Uterus (tissue), 4 donors: ENCODE measurements around the gene RNF157. TPM values are rescaled to one million over a fixed set of nuclear protein-coding genes. Genes with fewer than 3 reads are reported as not detected.

Source experiments
- DNase-seq, 2 donors: peaks; one replicate each; pipeline ENCODE4 v3.0.0-alpha.2; 2019 to 2020
- H3K27ac ChIP-seq, 2 donors: fragments of 200-600 bp; sonication (generic); 1 replicate in 1 of 2; 2 replicates in 1 of 2; pipeline ENCODE4 v1.5.1; 2016 to 2018
- H3K27me3 ChIP-seq, 2 donors: fragments of 200-600 bp; sonication (generic); one replicate each; pipeline ENCODE4 v1.5.1; 2018 to 2019; ENCODE audit warnings: control low read depth in 1 of 2
- H3K36me3 ChIP-seq, 2 donors: fragments of 200-600 bp; sonication (generic); one replicate each; pipeline ENCODE4 v1.5.1; 2019; ENCODE audit warnings: control low read depth in 1 of 2
- H3K4me1 ChIP-seq, 2 donors: fragments of 200-600 bp; sonication (generic); one replicate each; pipeline ENCODE4 v1.5.1; 2018 to 2019; ENCODE audit warnings: control low read depth in 1 of 2
- H3K4me3 ChIP-seq, 2 donors: fragments of 200-600 bp; sonication (generic); 1 replicate in 1 of 2; 2 replicates in 1 of 2; pipeline ENCODE4 v1.5.1; 2018 to 2019; ENCODE audit warnings: mild to moderate bottlenecking in 1 of 2
- H3K9me3 ChIP-seq, 2 donors: fragments of 200-600 bp; sonication (generic); one replicate each; pipeline ENCODE4 v1.5.1; 2019; ENCODE audit warnings: control low read depth in 1 of 2
- POLR2A ChIP-seq, 2 donors: fragments of 450-650 bp; IDR thresholded peaks; one replicate each; pipeline ENCODE4 v1.6.1; 2016; ENCODE audit warnings: antibody characterized with exemption in 2 of 2, mild to moderate bottlenecking in 1 of 2, moderate library complexity in 1 of 2
- intact Hi-C: fragments of 100-400 bp; cut with DNase I; formaldehyde crosslinking; loops from one replicate; pipeline ENCODE4 v1.15.1; 2023; ENCODE audit warnings: low total_unique reads
- total RNA-seq, 4 donors: library from RNA; depleted of rRNA in 3 of 4; stranded (reverse); fragments of >200 nt in 3 of 4; gene quantifications; one replicate each; pipeline versions ENCODE4 v1.1.0 to v1.2.4, GENCODE V29; 2014 to 2023
- TF ChIP-seq, protein P1 (sequence below), 4 experiments: fragments of 200-600 bp in 2 of 4; fragments of 450-650 bp in 2 of 4; sonication (generic) in 2 of 4; IDR thresholded peaks; one replicate each; pipeline ENCODE4 v1.5.1; 2016 to 2019; ENCODE audit warnings: antibody characterized with exemption in 4 of 4, mild to moderate bottlenecking in 2 of 4, moderate library complexity in 1 of 4
- donor health status: DM: yes; HTN: yes; CAD: no.

The RNF157 gene
- total RNA-seq, 4 donors from 2014 or later: 0.77 to 5.7 (median 1.7) TPM

DNA sequence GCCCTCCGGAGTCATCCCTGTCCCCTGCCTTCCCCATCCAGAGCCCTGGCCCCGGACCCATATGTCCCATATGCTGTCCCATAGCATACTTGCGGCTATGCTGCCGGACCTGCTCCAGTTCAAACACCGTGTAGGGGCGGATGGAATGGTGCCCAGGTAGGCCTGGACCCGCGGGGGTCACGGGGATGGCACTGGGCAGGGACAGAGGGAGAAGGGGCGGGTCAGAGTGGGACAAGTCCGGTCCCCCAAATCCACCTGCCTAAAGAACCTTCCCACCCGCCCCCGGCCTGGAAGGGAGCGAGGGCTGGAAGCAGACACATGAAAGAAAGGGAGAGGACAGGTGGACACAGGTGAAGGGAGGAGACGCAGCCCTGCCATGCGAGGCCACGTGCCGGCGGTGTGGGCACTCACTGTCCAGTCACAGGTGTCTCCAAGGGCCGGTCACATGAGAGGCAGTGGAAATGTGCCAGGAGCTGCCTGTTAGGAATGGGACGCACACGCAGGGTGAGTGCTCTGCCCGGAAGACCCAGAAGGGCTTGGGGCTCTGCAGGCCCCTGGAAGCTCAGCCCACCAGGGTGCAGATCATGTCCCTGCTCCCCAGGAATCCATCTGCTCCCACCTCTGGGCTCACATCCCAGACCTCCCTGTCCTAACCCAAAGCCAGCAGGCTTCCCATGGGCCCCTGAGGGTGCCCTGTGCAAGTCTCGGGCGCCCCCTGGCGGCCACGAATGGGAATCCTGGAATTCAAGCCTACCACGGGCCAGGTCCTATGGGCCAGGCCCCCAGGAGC lies 38.9 kb upstream of the RNF157 start:
- Histone ChIP-seq H3K27me3 (no peaks in the 10 kb centered on the region), H3K4me3 (no peak overlapping the region), H3K4me1 (no peaks in the 10 kb centered on the region), H3K36me3 (no peaks in the 10 kb centered on the region), H3K27ac (no peak overlapping the region), H3K9me3 (no peaks in the 10 kb centered on the region)
- intact Hi-C loops: loop anchor here (5.0 kb wide), 1 partner anchor 157 kb away; no protein-coding TSS in a partner anchor
- peak; percentile 85 for DNase-seq
- TF ChIP-seq, protein P1, sequence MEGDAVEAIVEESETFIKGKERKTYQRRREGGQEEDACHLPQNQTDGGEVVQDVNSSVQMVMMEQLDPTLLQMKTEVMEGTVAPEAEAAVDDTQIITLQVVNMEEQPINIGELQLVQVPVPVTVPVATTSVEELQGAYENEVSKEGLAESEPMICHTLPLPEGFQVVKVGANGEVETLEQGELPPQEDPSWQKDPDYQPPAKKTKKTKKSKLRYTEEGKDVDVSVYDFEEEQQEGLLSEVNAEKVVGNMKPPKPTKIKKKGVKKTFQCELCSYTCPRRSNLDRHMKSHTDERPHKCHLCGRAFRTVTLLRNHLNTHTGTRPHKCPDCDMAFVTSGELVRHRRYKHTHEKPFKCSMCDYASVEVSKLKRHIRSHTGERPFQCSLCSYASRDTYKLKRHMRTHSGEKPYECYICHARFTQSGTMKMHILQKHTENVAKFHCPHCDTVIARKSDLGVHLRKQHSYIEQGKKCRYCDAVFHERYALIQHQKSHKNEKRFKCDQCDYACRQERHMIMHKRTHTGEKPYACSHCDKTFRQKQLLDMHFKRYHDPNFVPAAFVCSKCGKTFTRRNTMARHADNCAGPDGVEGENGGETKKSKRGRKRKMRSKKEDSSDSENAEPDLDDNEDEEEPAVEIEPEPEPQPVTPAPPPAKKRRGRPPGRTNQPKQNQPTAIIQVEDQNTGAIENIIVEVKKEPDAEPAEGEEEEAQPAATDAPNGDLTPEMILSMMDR (IDR thresholded peaks at IDR 0.05): peak; percentile 94 to 99 (median 96)
- no peak for TF ChIP-seq POLR2A (IDR thresholded peaks at IDR 0.05)

DNA sequence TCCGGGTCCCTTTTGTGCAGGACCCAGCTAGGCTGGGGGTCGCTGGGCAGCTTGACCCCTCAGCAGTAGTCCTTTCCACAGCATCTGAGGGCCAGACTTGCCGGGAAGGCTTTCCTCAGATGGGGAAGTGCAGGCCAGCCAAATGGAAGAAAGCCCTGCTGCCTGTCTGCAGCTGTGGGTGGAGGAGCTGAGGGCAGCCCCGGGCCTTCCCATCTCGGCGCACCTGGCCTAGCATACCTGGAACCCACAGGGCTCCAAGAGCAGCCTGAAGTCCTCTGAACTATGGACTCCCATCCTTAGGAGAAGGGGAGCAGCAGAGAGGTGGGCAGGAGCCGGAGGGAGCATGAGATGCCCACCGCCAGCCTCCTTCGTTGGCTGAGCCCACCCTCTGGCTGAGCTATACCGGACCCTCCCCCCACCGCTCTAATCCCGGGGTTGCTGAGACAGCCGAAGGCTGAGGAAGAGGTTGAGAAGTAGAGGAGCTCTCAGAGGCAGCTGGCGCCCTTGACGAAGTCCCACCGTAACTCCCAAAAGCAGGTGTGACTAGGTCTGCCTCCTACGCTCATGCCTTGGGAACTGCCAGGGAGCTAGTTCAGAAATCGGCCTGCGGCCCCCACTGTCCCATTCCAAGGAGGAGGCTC lies 38.1 kb upstream of the RNF157 start:
- no peak for TF ChIP-seq POLR2A (IDR thresholded peaks at IDR 0.05)
- TF ChIP-seq, protein P1 (IDR thresholded peaks at IDR 0.05): no peak
- Histone ChIP-seq H3K36me3 (no peaks in the 10 kb centered on the region), H3K27ac (no peak overlapping the region), H3K9me3 (no peaks in the 10 kb centered on the region), H3K4me1 (no peaks in the 10 kb centered on the region), H3K4me3 (no peak overlapping the region), H3K27me3 (no peaks in the 10 kb centered on the region)
- no peak for DNase-seq
- intact Hi-C loops: loop anchor here (5.0 kb wide), 1 partner anchor 156 kb away; no protein-coding TSS in a partner anchor

DNA sequence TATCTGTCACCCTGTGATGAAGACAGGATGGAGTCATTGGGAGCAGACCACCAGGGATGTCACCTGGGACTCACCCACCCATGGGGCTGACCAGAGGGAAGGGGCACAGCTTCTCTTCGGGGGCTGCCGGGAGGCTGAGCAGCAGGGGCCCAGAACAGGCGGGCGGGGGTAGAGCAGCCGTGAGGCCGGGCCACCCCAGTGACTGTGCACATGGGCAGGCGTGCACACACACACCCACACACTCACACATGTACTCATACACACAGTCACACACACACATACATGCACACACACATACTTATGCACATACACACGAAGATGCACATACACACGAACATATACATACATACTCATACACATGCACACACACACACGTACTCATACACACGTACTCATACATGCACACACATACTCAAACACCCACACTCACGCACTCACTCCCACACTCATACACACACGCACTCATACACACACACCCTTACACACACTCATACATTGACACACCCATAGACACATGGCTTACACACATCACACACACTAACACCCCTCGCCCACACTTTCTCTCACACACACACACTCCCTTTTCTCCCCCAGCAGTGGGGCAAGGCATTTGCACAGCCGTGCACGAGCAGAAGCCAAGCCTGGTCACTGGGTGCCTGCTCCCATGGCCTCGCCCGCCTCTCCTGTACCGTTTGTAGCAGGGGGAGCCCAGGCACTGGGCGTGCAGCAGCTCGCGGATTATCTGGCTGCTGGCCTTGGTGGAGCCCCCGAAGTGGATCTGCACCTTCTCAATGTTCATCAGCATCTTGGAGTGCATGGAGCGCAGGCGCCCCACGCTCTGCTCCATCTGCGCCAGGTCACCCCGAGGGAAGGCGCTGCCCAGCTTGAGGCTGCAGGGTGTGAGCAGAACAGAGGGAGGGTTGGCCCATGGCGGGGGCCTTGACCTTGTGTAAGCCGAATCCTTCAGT lies 37.3 kb upstream of the RNF157 start:
- Histone ChIP-seq H3K9me3 (no peaks in the 10 kb centered on the region), H3K4me3 (no peak overlapping the region), H3K4me1 (no peaks in the 10 kb centered on the region), H3K27ac (no peak overlapping the region), H3K36me3 (no peaks in the 10 kb centered on the region), H3K27me3 (no peaks in the 10 kb centered on the region)
- intact Hi-C loops: loop anchor here (5.0 kb wide), 1 partner anchor 155 kb away; no protein-coding TSS in a partner anchor
- TF ChIP-seq, protein P1 (IDR thresholded peaks at IDR 0.05): no peak
- no peak for TF ChIP-seq POLR2A (IDR thresholded peaks at IDR 0.05)
- DNase-seq: no peak

DNA sequence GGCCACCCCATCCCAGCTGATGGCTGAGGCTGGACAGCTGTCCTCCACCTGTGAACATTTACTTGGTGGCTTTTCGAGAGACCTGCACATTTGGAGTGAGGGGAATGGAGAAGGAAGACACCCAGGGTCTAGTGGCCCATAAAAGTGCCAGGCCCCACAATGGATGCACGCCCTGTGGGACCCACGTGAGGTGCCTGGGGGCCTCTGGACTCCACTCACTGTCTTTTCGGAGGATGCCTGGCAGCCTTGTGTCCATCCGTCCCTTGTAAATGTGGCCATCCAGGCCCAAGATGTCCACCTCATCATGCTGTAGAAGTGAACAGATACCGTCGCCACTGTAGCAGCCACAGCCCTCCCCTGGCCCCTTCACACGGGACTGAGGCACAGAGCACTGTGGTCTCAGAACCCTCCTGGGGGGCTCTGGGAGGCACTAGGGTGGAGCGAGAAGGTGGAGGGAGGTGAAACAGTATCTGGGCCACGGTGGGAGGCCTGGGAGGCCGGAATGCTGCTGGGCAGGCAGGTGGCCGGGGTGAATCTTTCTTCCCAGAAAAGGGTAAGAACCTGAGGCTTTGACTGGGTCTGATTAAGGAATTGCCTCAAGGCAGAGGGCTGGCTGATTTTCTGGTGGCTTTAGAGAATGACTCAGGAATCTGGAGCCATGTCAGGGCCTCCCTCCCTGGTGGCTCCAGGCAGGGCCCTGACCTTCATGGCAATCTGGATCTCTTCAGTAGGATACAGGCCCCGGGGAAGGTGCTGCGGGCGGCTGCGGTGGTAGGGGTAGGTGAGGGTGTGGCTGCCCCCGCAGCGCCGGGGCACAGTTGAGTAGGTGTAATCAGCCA lies 36.4 kb upstream of the RNF157 start:
- H3K4me1 ChIP-seq: peaks cover 0 to under 1% of the 10 kb centered on the region in 2 donors
- no peaks in the 10 kb centered on the region for H3K9me3 ChIP-seq
- H3K27ac ChIP-seq: no peak overlapping the region
- DNase-seq: no peak
- H3K36me3 ChIP-seq: no peaks in the 10 kb centered on the region
- H3K27me3 ChIP-seq: no peaks in the 10 kb centered on the region
- intact Hi-C loops: loop anchor here (5.0 kb wide), 1 partner anchor 154 kb away; no protein-coding TSS in a partner anchor
- H3K4me3 ChIP-seq: no peak overlapping the region
- no peak for TF ChIP-seq POLR2A (IDR thresholded peaks at IDR 0.05)
- TF ChIP-seq, protein P1 (IDR thresholded peaks at IDR 0.05): no peak
